ENCODE results near the gene WAC.

GRCh38 chr10:28666751-28667467 lies 134.0 kb downstream of the WAC start:
- TF ChIP-seq CTCF (IDR thresholded peaks at IDR 0.05) = no peak
- TF ChIP-seq POLR2AphosphoS5 (IDR thresholded peaks at IDR 0.05) = no peak
- TF ChIP-seq EP300 (IDR thresholded peaks at IDR 0.05) = no peak
